ENCODE measurements around the gene PCED1A. TPM values are rescaled to one million over a fixed set of nuclear protein-coding genes. Genes with fewer than 3 reads are reported as not detected.
A peak's percentile ranks its signal among the peaks of the same experiment; 100 is the strongest.

The PCED1A gene
- polyA plus RNA-seq, 1 experiment, result 17.5 TPM

GRCh38 chr20:2875690-2876203 is 35.3 kb upstream of the PCED1A start:
- Histone ChIP-seq H3K27me3 (ENCODE audit: control insufficient read depth, insufficient read depth, low read length) (no peaks in the 10 kb centered on the region), H3K9me3 (ENCODE audit: control insufficient read depth, insufficient read depth, low read length) (no peaks in the 10 kb centered on the region; the same call in 1 of the 2 replicates), H3K4me3 (ENCODE audit: low read depth, low read length) (no peak overlapping the region), H3K27ac (ENCODE audit: low read depth, low read length) (no peak overlapping the region)
- DNase-seq (ENCODE audit: low read depth, low spot score), result no peak
- TF ChIP-seq CTCF (IDR thresholded peaks at IDR 0.05; ENCODE audit: low read depth, low read length), result no peak
- CTCF ChIA-PET, result no interaction called here
- POLR2A ChIA-PET, result no interaction called here

DNA sequence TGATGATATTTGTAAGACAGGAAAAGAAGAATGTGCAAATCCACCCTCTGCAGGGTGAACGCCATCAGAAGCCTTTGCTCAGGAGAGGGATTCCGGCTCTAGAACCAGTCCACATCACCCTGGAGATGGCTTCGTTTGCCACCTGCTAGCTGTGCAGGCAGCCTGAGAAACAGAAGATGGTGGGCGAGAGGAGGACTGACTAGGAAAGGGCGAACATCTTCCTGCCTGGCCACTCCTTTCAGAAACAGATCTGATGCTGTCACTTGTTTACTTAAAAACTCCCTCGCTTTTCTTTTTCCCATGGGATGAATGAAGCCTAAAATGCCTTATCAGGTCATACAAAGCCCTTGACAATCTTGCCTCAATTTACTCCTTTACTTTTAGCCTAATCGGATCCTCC is 34.0 kb upstream of the PCED1A start:
- no peak for TF ChIP-seq CTCF (IDR thresholded peaks at IDR 0.05; ENCODE audit: low read depth, low read length)
- no peak for DNase-seq (ENCODE audit: low read depth, low spot score)

GRCh38 chr20:2873747-2874041 is 33.2 kb upstream of the PCED1A start:
- TF ChIP-seq CTCF (IDR thresholded peaks at IDR 0.05; ENCODE audit: low read depth, low read length), result no peak
- ChIA-PET POLR2A (interaction anchor here (0.7 kb wide), 1 partner anchor 138 kb away, joined by 5 read pairs; no protein-coding TSS in a partner anchor), CTCF (no interaction called here)
- no peaks in the 10 kb centered on the region for H3K27me3 ChIP-seq (ENCODE audit: control insufficient read depth, insufficient read depth, low read length)
- no peaks in the 10 kb centered on the region; the same call in 1 of the 2 replicates for H3K9me3 ChIP-seq (ENCODE audit: control insufficient read depth, insufficient read depth, low read length)
- peak overlapping the region; percentile 85 for H3K4me3 ChIP-seq (ENCODE audit: low read depth, low read length)
- no peak overlapping the region for H3K27ac ChIP-seq (ENCODE audit: low read depth, low read length)
- no peak for DNase-seq (ENCODE audit: low read depth, low spot score)

More for the DNA sequence above, 34.0 kb upstream of the PCED1A start:
- Histone ChIP-seq H3K4me3 (ENCODE audit: low read depth, low read length) (peak overlapping the region; percentile 85), H3K27me3 (ENCODE audit: control insufficient read depth, insufficient read depth, low read length) (no peaks in the 10 kb centered on the region), H3K27ac (ENCODE audit: low read depth, low read length) (no peak overlapping the region), H3K9me3 (ENCODE audit: control insufficient read depth, insufficient read depth, low read length) (no peaks in the 10 kb centered on the region; the same call in 1 of the 2 replicates)
- CTCF ChIA-PET, result no interaction called here
- POLR2A ChIA-PET, result no interaction called here

DNA sequence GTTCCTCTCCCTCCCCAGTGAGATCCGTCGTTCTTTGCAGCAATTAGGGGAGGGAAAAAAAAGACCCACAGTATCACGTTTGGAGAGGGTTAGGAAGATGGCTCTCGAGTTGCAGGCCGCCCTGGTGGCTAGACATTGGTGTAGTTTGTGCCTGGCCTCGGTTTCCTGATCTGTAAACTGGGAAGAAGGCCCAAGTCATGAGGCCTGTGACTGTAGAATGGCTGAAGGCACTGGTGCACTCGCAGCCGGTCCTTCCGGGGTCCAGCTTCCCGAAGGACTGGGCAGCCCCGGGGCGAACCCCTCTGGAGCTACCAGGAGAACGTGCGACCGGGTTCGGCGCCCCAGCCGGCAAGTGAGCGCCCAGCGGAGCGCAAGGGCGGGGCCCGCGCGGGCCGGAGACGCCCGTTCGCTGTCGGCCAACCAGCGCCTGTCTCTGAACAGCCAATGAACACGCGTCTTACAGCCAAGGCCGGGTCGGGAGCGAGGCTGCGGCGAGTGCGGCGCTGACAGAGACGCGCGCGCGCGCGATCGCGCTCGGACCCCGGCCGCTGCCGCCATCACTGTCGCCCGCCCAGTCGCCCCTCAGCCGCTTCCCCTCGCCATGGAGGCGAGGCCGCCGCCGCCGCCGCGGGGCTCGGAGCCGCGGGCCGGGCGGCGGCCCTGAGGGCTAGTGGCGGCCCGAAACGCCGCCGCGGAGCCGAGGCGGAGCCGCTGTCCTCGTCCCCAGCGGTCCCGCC is 32.7 kb upstream of the PCED1A start, which contains the start of gene PTPRA:
TSS of gene PTPRA (plus strand) at position 472 of the 737 bp plus-strand sequence. CDS start 90,797 bp downstream, outside the sequence.
- TF ChIP-seq CTCF (IDR thresholded peaks at IDR 0.05; ENCODE audit: low read depth, low read length), result no peak
- H3K27me3 ChIP-seq (ENCODE audit: control insufficient read depth, insufficient read depth, low read length), result no peaks in the 10 kb centered on the region
- POLR2A ChIA-PET, result interaction anchor here (0.6 to 1.3 kb wide), 4 partner anchors 33 to 139 kb away, joined by 3 to 5 read pairs (median 4); no protein-coding TSS in a partner anchor
- peak within 1 kb of the TSS; percentile 3 for H3K27ac ChIP-seq (ENCODE audit: low read depth, low read length)
- CTCF ChIA-PET, result no interaction called here
- peak within 1 kb of the TSS; percentile 85 for H3K4me3 ChIP-seq (ENCODE audit: low read depth, low read length)
- peak; percentile 56 for DNase-seq (ENCODE audit: low read depth, low spot score)
- no peaks in the 10 kb centered on the region; the same call in 1 of the 2 replicates for H3K9me3 ChIP-seq (ENCODE audit: control insufficient read depth, insufficient read depth, low read length)

DNA sequence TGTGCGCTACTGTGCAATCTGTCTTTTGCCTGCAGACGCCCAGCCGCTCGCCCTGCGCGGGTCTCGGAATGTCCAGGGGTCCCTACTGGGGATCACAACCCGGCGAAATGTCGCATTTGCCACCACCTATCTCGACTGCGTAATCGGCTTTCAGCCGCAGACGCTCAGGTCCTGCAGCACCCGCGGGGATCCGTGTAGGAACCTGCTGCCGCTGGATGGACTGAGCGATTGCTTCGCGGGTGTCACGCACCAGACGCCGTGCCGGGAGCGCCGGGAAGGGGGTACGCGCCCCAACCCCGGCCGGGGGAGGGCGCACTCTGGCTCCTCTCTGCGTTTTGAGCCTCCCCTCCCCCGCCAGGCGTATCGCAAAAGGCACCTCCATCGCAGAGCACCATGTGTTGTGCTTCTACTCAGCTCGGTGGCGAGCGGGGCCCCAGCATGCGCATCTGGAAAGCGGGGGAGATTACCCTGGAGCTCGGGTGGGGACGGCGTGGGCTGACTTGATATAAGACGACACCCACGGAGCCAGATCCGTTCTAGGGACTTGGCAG is 32.1 kb upstream of the PCED1A start:
- ChIA-PET POLR2A (interaction anchor here (0.6 to 1.3 kb wide), 3 partner anchors 33 to 83 kb away, joined by 3 to 4 read pairs (median 3); no protein-coding TSS in a partner anchor), CTCF (interaction anchor here (0.6 kb wide), 1 partner anchor 114 kb away, joined by 3 read pairs; no protein-coding TSS in a partner anchor)
- Histone ChIP-seq H3K9me3 (ENCODE audit: control insufficient read depth, insufficient read depth, low read length) (no peaks in the 10 kb centered on the region; the same call in 1 of the 2 replicates), H3K27me3 (ENCODE audit: control insufficient read depth, insufficient read depth, low read length) (no peaks in the 10 kb centered on the region), H3K4me3 (ENCODE audit: low read depth, low read length) (peak overlapping the region; percentile 85), H3K27ac (ENCODE audit: low read depth, low read length) (peak overlapping the region; percentile 3)
- peak; percentile 40 for TF ChIP-seq CTCF (IDR thresholded peaks at IDR 0.05; ENCODE audit: low read depth, low read length)
- DNase-seq (ENCODE audit: low read depth, low spot score), result no peak

All from AG04450 (cell line).